Activated naive CD4-positive, alpha-beta T cell treated with Interleukin-2 at 50 U/mL for 16 hours (primary cell): Measurements from ENCODE around the gene CISD3.

ENCODE experiments used
- DNase-seq: peaks from one replicate; pipeline ENCODE4 v3.0.0-alpha.2; 2020

CISD3 gene

GRCh38 chr17:38779965-38780752 lies 50.0 kb downstream of the CISD3 start:
- DNase-seq = no peak

- no peak for DNase-seq
Observed at GRCh38 chr17:38783227-38783626, 53.1 kb downstream of the CISD3 start.
